ENCODE data around the gene TRMT10B.

Gene TRMT10B

DNA sequence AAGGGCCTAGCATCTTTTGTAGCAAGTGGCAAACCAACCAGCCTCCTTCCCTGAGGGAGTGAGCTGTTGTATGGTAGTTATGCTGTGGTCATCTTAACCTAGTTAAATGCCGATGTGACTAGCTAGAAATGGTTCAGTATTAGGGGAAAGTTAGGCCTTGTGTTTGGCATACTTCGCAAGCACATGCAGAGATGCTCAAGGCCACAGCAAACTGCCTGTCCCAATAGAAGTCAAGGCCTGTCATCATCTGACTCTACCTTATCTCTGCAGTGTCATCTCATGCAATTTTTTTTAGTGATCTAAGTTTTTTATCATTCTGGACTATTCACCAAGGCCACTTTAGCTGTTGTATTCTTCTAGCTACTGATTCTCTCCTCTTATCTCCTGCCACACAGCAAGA is 36.5 kb downstream of the TRMT10B start:
- TF ChIP-seq ZFX (IDR thresholded peaks at IDR 0.05; ENCODE audit: borderline replicate concordance) (no peak), CTCF (IDR thresholded peaks at IDR 0.05) (no peak)
- H3K27ac ChIP-seq, result no peak overlapping the region

- no peak for TF ChIP-seq CTCF (IDR thresholded peaks at IDR 0.05)
- TF ChIP-seq ZFX (IDR thresholded peaks at IDR 0.05; ENCODE audit: borderline replicate concordance), result no peak
- no peak overlapping the region for H3K27ac ChIP-seq
Measured at GRCh38 chr9:37792122-37792521, 38.5 kb downstream of the TRMT10B start.

DNA sequence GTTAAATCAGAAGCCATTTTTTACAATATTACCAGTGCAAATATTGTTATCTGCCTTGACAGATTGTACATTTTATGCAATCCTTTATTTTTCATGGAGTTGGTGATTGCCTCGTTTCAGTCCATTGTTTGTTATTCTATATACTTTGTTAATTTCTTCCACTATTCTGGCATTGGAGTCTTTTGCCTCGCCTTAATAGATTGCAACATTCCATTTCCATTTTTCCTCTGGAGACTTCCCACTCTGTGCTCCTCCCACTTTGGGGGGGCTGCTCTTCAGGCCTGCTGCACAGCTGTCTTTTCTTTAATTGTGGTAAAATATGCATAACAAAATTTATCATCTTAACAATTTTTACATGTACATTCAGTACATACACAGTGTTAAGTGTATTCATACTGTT is 42.6 kb downstream of the TRMT10B start:
- no peak overlapping the region for H3K27ac ChIP-seq
- TF ChIP-seq ZFX (IDR thresholded peaks at IDR 0.05; ENCODE audit: borderline replicate concordance) (no peak), CTCF (IDR thresholded peaks at IDR 0.05) (no peak)

- H3K27ac ChIP-seq, result no peak overlapping the region
- TF ChIP-seq CTCF (IDR thresholded peaks at IDR 0.05) (no peak), ZFX (IDR thresholded peaks at IDR 0.05; ENCODE audit: borderline replicate concordance) (no peak)
Measured at GRCh38 chr9:37798677-37799076, 45.1 kb downstream of the TRMT10B start.

- peak within 1 kb of the TSS; percentile 75 for H3K27ac ChIP-seq
- no peak for TF ChIP-seq CTCF (IDR thresholded peaks at IDR 0.05)
- TF ChIP-seq ZFX (IDR thresholded peaks at IDR 0.05; ENCODE audit: borderline replicate concordance), result no peak
Measured at GRCh38 chr9:37800631-37801286, 47.2 kb downstream of the TRMT10B start, which contains the start of gene DCAF10. TSS of gene DCAF10 (plus strand) at chr9:37800797. CDS start at chr9:37800867, 70 bp downstream.

DNA sequence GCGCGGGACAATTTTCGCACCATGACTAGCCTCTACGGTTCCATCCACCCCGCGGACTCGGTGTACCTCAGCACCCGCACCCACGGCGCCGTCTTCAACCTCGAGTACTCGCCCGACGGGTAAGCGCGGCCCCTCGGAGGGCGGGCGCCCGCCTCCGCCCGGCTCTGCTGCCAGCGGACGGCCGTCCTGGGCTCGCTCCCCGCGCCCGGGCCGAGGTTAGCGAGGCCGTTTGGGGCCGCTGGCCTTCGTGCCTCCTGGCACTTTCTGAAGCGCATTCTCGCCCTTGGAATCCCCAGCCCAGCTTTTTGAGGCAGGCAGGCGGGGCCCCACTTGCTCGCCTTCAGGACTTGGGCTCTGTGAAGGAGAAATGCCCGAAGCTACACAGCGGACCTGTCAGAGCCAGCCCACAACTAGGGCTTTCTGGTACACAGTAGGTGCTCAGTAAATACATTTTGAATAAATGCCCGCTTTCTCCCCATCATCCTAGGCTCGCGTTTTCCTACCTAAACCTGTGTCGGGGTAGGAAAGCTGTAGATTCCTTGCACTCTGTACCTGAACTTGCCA is 47.8 kb downstream of the TRMT10B start:
- TF ChIP-seq ZFX (IDR thresholded peaks at IDR 0.05; ENCODE audit: borderline replicate concordance), result no peak
- TF ChIP-seq CTCF (IDR thresholded peaks at IDR 0.05), result no peak
- H3K27ac ChIP-seq, result peak overlapping the region; percentile 75

DNA sequence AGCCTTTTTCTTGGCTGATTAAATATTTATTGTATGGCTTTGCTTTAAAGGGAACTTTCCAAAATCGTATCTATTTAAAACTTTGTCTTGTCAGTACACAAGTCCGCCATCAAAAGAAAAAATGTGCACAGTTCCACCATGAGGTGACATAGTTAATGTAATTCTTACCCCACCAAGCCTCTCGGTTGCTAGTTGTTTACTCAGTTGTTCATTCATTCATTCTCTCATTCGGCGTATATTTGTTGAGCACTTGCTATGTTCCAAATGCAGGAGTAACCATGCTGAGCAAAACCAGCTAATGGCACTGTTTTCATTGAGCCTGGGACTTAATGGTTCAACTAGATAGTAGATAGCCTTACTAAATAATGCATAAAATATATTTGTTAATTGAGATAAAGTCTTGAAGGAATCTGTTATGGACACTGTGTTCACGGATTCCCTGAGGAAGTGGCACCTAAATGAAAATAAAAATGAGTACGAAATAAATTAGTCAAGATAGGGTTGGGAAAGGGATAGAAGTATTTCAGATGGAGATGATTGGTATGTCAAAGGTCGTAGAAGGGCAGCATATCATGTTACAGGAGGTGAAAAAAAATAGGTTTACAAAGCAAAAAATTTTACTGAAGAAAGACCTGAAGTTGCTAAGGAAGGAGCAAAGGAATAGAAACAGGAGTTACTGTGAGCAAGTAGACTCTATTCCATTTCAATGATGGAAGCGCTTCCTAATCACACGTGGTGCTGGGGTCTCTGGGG is 48.5 kb downstream of the TRMT10B start:
- H3K27ac ChIP-seq, result peak overlapping the region; percentile 75
- TF ChIP-seq ZFX (IDR thresholded peaks at IDR 0.05; ENCODE audit: borderline replicate concordance) (no peak), CTCF (IDR thresholded peaks at IDR 0.05) (no peak)

Data from 22Rv1 (cell line).